Measurements from ENCODE around the gene PDE6C. TPM values are rescaled to one million over a fixed set of nuclear protein-coding genes. Genes with fewer than 3 reads are reported as not detected.

The PDE6C gene
- polyA plus RNA-seq, 1 donor (not counting 4 experiments of a cell fraction or from before 2014, with no cell fraction given), result not detected

- Histone ChIP-seq H3K9me3 (ENCODE audit: control insufficient read depth, low read depth, low read length) (no peaks in the 10 kb centered on the region), H3K4me1 (ENCODE audit: control insufficient read depth, extremely low read depth, insufficient read depth, low read length) (no peaks in the 10 kb centered on the region), H3K27ac (ENCODE audit: control insufficient read depth, insufficient read depth, low read length) (no peak overlapping the region), H3K9ac (ENCODE audit: control insufficient read depth, extremely low read depth, insufficient read depth, low read length) (no peak overlapping the region), H3K79me2 (ENCODE audit: control insufficient read depth, insufficient read depth, low read length) (no peaks in the 10 kb centered on the region), H2AFZ (ENCODE audit: control insufficient read depth, low read length) (no peak overlapping the region), H4K20me1 (ENCODE audit: control insufficient read depth, extremely low read depth, insufficient read depth, low read length) (no peaks in the 10 kb centered on the region), H3K36me3 (ENCODE audit: control insufficient read depth in 2 of 2, extremely low read depth in 1 of 2, insufficient read depth in 2 of 2, low read length in 2 of 2) (no peaks in the 10 kb centered on the region), H3K9me1 (ENCODE audit: control insufficient read depth, extremely low read depth, insufficient read depth, low read length) (no peaks in the 10 kb centered on the region), H3K4me3 (ENCODE audit: control insufficient read depth in 2 of 3, extremely low read depth in 1 of 3, insufficient read depth in 2 of 3, low read depth in 1 of 3, low read length in 3 of 3) (no peak overlapping the region), H3K27me3 (ENCODE audit: control insufficient read depth, extremely low read depth, insufficient read depth, low read length) (peaks cover 8% of the 10 kb centered on the region), H3K4me2 (ENCODE audit: control insufficient read depth, extremely low read depth, insufficient read depth, low read depth, low read length) (no peak overlapping the region)
- TF ChIP-seq CTCF (optimal IDR thresholded peaks at IDR 0.05 in 1 of 3, IDR thresholded peaks at IDR 0.05 in 1 of 3, conservative IDR thresholded peaks at IDR 0.05 in 1 of 3; ENCODE audit: extremely low read depth in 1 of 3, insufficient read depth in 2 of 3, low read length in 3 of 3) (no peak), EZH2 (IDR thresholded peaks at IDR 0.05; ENCODE audit: low read length) (no peak)
- dilution Hi-C loops (cut with MboI; ENCODE audit: extremely low pct_ligation_motif_present, low sequenced_read_pairs), result no loop called here
- FAIRE-seq, result no peak
- DNase-seq (ENCODE audit: low read depth, low spot score), result no peak
These were observed 18.6 kb downstream of the PDE6C start for GRCh38 chr10:93630625-93631557.

GRCh38 chr10:93639791-93640190 lies 27.5 kb downstream of the PDE6C start:
- H3K27me3 ChIP-seq (ENCODE audit: control insufficient read depth, extremely low read depth, insufficient read depth, low read length), result no peaks in the 10 kb centered on the region
- no peak for DNase-seq (ENCODE audit: low read depth, low spot score)

More at GRCh38 chr10:93639791-93640190, 27.5 kb downstream of the PDE6C start:
- no peaks in the 10 kb centered on the region for H4K20me1 ChIP-seq (ENCODE audit: control insufficient read depth, extremely low read depth, insufficient read depth, low read length)
- TF ChIP-seq EZH2 (IDR thresholded peaks at IDR 0.05; ENCODE audit: low read length) (no peak), CTCF (optimal IDR thresholded peaks at IDR 0.05 in 1 of 3, IDR thresholded peaks at IDR 0.05 in 1 of 3, conservative IDR thresholded peaks at IDR 0.05 in 1 of 3; ENCODE audit: extremely low read depth in 1 of 3, insufficient read depth in 2 of 3, low read length in 3 of 3) (no peak)
- no peak overlapping the region for H2AFZ ChIP-seq (ENCODE audit: control insufficient read depth, low read length)
- no peaks in the 10 kb centered on the region for H3K4me1 ChIP-seq (ENCODE audit: control insufficient read depth, extremely low read depth, insufficient read depth, low read length)
- H3K36me3 ChIP-seq (ENCODE audit: control insufficient read depth in 2 of 2, extremely low read depth in 1 of 2, insufficient read depth in 2 of 2, low read length in 2 of 2), result no peaks in the 10 kb centered on the region
- H3K4me2 ChIP-seq (ENCODE audit: control insufficient read depth, extremely low read depth, insufficient read depth, low read depth, low read length), result no peak overlapping the region
- dilution Hi-C loops (cut with MboI; ENCODE audit: extremely low pct_ligation_motif_present, low sequenced_read_pairs), result no loop called here
- H3K27ac ChIP-seq (ENCODE audit: control insufficient read depth, insufficient read depth, low read length), result no peak overlapping the region
- no peaks in the 10 kb centered on the region for H3K79me2 ChIP-seq (ENCODE audit: control insufficient read depth, insufficient read depth, low read length)
- no peak overlapping the region for H3K4me3 ChIP-seq (ENCODE audit: control insufficient read depth in 2 of 3, extremely low read depth in 1 of 3, insufficient read depth in 2 of 3, low read depth in 1 of 3, low read length in 3 of 3)
- FAIRE-seq, result no peak
- no peak overlapping the region for H3K9ac ChIP-seq (ENCODE audit: control insufficient read depth, extremely low read depth, insufficient read depth, low read length)
- no peaks in the 10 kb centered on the region for H3K9me3 ChIP-seq (ENCODE audit: control insufficient read depth, low read depth, low read length)
- H3K9me1 ChIP-seq (ENCODE audit: control insufficient read depth, extremely low read depth, insufficient read depth, low read length), result no peaks in the 10 kb centered on the region
